Stimulated activated CD4-positive, alpha-beta T cell treated with anti-CD3 and anti-CD28 coated beads, Interleukin-12 subunit alpha, Interleukin-12 subunit beta, amount 100 ng/mL, for 48 hours (primary cell): ENCODE data around the gene CCDC74A.
A peak's percentile ranks its signal among the peaks of the same experiment; 100 is the strongest.
"Not testable (repeated sequence)": the region's sequence is repeated elsewhere in the genome, so short reads cannot be mapped to it uniquely, and the experiment has no call there.

Source experiments
- DNase-seq, 3 donors: peaks; one replicate each; pipeline ENCODE4 v3.0.0-alpha.2; 2020; ENCODE audit warnings: low read depth in 2 of 3, low spot score in 1 of 3

CCDC74A gene

DNA sequence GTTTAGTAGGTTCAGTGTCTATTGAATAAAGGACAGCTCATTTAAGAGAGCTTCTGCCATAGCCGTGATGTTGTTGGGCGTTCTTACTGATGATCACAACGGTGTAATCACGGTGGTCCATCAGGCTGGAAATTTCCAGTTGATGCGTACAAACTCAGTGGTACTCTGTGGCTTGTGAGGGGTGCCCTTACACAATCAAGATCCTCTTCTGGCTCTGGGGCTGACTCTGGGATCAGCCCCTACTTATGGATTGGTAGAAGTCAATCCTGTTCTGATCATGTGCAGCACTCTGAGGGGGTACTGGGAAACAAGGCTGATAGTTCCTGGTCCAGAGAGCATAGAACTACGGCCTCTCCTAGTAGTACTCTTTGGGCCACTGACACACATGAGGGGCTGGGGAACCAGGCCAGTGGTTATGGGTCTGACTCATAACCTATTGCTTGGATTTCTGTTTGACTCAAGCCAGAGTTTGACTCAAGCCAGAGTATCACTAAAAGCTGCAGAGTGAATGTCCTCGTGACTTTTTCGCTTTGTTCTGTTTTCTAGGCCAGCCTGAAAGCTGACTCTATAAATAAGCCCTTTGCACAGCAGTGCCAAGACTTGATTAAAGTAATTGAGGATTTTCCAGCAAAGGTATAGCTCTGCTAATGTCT is 29.2 kb upstream of the CCDC74A start:
- peak in 1 of 3 donors; percentile 15 for DNase-seq

DNA sequence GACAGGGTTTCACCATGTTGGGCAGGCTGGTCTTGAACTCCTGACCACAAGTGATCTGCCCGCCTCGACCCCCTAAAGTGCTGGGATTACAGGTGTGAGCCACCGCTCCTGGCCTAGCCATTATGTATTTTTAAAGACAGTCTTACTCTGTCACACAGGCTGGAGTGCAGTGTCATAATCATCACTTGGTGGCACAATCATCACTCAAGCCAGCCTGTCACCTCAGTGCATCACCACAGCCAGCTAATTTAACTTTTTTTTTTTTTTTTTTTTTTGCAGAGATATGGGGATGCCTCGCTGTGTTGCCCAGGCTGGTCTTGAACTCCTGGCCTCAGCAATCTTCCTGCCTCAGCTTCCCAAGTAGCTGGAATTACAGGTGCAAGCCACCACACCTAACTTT is 24.1 kb upstream of the CCDC74A start:
- DNase-seq, result not testable (repeated sequence)

DNA sequence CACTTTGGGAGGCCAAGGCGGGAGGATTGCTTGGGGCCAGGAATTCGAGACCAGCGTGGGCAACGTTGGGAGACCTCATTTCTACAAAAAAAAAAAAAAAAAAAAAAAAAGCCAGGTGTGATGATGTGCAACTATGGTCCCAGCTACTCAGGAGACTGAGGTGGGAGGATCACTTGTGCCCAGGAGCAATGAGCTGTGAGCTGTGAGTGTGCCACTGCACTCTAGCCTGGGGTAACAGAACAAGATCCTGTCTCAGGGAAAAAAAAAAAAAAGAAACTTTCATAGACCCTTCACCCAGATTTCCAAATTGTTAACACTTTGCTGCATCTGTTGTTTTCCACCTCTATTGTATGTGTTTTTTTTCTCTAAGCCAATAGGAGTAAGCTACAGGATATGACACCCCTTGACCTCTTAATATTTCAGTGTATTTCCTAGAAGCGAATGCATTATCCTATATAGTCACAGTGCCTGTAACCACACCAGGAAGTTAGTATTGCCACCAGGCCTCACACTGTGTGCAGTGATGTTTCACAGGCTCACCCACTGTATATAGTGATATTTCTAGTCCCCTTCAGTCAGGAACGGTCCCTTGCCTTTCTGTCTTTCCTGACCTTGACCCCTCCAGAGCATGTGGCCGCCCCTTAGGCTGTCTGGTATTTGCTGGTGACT is 23.5 kb upstream of the CCDC74A start:
- not testable (repeated sequence) for DNase-seq

DNA sequence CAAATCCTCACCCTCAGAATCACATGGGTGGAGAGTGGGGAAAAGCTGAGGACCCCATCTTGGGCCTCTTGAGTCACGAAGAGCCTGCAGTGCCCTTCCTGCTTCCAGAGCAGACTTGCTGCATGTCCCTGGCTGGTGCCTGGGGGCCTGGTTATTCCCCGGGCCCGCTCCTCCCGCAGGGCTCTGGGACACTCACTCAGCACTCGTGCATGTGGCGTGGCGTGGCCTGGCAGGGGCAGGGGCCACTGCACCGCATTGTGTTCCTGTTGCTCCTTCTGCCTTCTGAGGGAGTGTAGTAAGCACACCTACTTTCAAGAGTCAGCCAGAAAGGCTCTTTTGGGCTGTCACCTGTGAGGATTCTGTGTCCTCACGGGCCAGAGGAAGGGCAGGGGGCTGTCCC is 18.1 kb upstream of the CCDC74A start:
- DNase-seq, result no peak

DNA sequence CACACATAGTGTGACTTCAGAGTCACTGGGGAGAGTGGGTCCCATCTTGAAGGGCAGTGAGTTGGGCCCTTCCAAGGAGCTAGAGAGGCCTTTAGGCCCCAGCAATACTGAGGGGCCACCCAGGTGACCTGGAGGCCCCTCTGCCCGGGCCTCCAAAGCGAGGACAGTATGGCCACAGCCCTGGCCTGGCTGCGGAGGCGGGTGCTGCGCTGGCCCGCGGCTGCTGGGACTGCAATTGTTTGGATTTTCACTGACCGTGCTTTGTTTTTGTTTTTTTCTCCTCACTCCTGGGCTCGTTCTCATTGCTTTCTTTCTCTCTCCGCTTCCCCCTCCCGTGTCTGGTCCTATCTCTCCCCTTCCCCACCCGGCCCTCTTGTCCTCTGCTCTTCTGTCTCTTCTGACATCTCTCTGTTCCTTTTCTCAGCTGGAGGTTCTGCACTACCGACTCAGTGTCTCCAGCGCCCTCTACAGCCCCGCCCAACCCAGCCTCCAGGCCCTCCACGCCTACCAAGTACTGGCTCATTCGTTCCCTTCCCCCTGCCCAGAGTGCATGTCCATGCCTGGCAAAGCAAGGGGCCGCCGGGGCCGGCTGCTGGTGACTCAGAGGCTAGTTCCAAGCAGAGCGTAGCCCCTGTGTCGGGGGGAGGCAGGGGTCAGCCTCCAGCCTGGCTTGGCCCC is 16.3 kb upstream of the CCDC74A start:
- not testable (repeated sequence) for DNase-seq

DNA sequence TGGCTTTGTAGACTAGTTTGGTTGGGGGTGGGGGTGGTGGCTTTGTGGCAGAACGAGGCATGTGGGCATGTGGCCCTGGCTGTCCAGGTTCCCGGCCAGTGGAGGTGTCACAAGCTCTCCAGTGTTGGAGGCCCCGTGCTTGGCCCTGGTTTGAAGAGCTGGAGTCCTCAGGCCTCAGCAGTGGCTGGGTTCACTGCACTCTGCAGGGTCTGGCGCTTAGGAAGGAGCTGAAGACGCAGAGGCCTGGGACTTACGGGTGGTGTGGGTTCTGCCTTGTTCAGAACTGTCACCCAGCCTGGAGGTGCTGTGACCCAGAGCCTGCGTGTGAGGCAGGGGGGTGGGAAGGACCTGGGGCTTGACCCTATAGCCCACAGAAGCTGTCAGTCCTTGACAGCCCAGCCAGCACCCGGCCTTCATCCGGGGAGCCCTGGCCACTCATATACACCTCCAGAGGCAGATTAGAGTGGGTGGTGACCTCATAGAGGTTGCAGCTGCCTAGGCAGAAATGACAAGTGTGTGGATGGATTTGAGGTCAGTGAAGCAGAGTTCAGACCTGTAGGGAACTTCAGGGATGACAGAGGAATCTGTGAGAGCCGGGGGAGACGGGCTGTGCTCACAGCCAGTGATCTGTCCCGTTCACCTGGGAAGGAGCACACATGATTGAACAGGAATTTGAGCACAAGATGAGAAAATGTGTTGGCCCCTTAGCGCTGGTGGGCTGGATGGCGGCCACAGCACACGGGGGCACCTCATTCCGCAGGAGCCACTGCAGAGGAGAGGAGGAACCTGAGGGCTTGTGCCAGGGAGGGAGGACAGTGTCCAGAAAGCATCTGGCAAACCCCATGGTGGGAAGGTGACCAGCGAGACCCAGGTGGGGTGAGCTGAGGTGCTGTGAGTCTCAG is 15.5 kb upstream of the CCDC74A start:
- not testable (repeated sequence) for DNase-seq

DNA sequence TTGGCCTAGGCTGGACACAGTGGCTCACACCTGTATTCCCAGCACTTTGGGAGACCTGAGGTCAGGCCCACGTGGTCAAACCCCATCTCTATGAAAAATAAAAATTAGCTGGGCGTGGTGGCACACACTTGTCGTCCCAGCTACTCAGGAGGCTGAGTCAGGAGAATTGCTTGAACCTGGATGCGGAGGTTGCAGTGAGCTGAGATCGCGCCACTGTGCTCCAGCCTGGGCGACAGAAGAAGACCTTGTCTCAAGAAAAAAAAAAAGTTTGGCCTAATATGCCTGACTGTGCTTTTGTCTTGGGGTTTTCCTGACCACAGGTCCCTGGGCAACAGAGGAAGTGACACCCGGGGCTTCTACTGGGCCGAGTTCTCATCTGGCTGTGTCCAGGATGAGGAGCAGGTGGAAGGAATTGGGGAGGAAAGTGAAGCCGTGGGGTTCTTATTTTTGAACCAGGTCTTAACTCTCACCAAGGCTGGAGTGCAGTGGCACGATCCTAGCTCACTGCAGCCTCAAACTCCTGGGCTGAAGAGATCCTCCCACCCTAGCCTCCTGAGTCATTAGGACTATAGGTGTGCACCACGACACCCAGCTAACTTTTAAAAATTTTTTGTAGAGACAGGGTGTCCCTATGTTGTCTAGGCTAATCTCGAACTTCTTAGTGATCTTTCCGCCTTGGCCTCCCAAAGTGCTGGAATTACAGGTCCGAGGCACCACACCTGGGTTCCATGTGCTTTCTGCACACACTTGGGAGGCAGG is 13.1 kb upstream of the CCDC74A start:
- not testable (repeated sequence) for DNase-seq

DNA sequence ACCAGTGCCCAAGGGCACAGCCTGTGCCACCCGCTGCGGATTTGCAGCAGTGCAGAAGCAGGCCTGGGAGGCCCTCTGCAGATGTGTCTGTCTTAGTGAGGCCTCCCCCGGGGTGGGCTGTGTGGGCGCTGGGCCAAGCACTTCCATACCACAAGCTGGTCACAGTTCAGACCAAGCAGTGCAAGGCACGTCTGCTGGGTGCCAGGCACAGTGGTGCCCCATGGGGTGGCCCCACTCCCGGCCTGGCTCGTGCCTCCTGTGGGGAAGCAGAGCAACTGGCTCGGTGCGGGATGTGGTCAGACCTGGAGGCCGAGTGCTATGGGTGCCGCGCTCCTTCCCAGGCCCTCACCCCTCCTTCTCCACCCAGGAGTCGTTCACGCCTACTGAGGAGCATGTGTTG is 12.5 kb upstream of the CCDC74A start:
- not testable (repeated sequence) for DNase-seq

DNA sequence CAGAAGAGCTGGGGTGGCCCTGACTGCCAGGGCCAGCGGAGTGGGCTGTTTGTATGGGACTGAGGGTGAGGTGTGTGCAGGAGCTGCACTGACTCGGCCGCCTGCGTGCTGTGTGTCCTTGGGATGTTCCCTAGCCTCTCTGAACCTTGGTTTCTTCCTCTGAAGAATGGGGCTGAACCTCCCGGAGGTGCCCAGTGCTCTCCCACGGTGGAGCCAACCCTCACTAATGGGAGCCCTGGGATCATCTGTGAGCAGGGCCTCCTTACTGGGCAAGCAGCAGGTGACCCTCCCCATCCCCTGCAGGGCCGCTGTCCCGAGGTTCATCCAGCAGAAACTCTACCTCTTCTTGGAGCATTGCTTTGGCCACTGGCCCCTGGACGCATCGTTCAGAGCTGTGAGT is 11.7 kb upstream of the CCDC74A start:
- no peak for DNase-seq

DNA sequence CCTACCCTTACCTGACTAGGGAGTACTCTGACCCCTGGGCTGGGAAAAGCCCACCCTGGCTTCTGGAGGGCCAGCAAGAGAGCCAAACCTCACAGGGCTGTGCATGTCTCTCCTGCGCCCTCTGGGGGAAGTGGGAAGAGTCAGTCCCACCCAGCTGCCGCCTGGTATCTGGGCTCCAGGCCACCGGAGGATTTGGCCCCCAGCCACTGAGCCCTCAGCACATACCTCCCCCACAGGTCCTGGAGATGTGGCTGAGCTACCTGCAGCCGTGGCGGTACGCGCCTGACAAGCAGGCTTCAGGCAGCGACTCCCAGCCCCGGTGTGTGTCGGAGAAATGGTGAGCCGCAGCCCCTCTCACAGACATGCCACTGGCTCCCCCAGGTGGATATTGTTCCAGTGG is 11.1 kb upstream of the CCDC74A start:
- DNase-seq, result not testable (repeated sequence)

DNA sequence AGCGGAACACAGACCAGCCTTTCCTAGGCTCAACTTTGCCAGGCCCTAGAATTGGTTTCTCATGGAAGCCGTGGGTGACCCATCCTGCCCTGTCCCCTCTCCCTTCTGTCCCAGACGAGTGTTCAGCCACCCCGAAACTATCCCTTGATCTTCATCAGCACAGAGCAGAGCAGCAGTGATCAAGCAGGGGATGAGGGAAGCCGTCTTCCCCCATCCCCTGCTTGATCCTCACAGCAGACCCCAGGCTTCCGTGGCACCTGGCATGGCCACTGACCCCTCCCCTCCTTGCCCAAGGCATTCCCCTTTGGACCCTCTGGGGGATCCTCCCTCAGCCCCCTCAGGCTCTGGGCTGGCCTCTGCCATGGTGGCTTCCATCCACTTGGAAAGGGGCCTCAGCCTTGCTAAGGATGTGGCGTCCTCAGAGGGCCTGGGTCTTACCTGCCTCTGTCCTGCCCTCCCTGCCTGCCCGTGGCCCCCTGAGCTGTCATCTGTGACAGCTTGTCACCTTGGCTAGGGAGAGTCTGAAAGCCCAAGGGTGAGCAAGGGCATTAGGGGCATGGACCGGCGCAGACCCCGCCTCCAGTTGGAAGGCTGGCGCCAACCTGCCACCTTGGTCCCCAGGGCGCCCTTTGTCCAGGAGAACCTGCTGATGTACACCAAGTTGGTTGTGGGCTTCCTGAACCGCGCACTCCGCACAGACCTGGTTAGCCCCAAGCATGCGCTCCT is 10.4 kb upstream of the CCDC74A start:
- no peak for DNase-seq

DNA sequence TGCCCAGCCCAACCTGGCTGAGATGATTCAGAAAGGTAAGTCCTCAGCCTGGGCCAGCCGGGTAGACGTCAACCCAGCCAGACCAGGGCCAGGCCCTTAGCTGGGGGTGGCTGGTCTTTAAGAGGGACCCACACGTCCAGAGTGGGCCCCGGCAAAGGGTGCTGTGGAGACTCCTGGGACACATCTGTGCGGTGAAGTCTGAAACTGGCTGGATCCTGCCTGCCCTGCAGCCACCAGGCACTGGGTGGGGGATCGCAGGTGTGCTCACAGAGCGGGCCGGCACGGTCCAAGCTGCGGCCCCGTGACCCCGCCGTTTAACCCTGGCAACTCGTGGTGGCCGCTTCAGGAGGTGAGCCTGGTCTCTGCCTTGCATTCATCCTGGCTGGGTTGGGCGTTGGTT is 9.8 kb upstream of the CCDC74A start:
- not testable (repeated sequence) for DNase-seq

DNA sequence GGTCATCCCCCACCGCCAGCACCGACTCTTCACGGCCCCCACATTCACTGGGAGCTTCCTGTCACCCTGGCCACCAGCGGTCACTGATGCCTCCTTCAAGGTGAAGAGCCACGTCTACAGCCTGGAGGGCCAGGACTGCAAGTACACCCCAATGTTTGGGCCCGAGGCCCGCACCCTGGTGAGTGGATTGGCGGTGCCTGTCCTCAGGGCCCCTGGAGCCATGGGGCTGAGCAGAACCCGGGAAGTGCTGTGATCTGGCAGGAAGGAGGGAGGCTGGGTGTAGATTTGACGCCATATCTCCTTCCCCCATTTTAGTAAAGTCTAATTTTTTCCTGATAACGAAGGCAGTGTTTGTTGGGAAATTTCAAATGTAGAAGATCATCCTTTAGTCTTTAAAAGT is 9.2 kb upstream of the CCDC74A start:
- not testable (repeated sequence) for DNase-seq

DNA sequence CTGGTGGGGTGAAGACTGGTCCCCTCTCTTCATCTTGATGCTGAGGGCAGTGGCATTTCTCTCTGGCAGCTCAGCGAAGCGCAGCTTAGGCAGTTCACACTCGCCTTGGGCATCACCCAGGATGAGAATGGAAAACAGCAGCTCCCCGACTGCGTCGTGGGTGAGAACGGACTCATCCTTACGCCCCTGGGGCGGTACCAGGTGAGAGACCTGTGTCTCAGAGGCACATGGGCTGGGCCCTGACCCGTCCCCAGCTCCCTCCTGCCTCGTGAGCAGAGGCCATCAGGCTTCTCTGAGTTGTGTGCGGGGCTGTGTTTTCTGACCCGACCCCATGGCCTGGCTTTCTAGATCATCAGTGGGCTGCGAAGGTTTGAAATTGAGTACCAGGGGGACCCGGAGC is 8.2 kb upstream of the CCDC74A start:
- DNase-seq, result no peak

DNA sequence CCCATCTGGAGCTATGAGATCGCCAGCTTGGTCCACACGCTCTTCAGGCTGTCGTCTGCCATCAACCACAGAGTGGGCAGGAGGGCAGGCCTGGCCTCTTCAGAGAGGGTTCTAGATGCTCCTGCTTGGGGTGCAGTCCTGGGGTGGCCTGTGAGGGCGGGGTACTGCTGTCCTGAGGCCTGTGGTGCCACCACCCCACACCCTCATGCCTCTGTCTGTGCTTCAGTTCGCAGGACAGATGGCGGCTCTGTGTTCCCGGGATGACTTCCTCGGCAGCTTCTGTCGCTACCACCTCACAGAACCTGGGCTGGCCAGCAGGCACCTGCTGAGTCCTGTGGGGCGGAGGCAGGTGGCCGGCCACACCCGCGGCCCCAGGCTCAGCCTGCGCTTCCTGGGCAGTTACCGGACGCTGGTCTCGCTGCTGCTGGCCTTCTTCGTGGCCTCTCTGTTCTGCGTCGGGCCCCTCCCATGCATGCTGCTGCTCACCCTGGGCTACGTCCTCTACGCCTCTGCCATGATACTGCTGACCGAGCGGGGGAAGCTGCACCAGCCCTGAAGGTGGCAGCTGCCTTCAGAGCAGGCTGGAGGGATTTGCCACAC is 7.7 kb upstream of the CCDC74A start:
- DNase-seq, result not testable (repeated sequence)

DNA sequence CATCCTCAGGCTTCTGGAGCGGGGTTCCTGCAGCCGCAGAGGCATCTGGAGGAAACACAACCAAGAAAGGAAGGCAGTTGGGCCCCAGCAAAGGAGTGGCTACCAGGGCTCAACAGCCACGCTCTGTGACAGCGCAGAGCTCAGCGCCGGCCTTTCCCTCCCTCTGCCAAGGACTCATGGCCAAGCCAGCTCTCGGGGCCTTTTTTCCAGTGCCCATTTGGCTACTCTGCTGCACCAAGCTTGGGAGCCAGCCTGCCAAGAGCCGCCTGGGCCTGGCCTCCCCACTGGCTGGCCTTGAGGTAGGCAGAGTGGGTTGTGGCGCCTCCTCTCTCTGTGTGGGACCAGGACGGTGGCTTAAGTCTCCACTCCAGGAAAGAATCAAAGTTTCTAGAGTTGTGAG is 7.2 kb upstream of the CCDC74A start:
- no peak for DNase-seq

DNA sequence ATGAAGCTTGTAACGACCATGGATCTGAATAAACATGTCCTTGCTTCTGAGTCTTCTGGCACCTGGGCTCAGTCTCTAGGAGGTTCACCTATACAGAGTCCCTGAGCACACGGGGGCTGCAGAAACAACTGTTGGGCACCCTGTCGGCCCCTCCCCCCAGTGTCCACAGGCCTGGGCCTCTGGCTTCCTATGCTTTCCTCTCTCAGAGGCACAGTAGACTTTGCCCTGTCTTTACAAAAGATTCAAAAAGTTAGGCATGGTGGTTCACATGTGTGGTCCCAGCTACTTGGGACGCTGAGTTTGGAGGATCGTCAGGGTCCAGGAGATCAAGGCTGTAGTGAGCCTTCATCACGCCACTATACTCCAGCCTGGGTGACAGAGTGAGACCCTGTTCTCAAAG is 6.2 kb upstream of the CCDC74A start:
- not testable (repeated sequence) for DNase-seq

DNA sequence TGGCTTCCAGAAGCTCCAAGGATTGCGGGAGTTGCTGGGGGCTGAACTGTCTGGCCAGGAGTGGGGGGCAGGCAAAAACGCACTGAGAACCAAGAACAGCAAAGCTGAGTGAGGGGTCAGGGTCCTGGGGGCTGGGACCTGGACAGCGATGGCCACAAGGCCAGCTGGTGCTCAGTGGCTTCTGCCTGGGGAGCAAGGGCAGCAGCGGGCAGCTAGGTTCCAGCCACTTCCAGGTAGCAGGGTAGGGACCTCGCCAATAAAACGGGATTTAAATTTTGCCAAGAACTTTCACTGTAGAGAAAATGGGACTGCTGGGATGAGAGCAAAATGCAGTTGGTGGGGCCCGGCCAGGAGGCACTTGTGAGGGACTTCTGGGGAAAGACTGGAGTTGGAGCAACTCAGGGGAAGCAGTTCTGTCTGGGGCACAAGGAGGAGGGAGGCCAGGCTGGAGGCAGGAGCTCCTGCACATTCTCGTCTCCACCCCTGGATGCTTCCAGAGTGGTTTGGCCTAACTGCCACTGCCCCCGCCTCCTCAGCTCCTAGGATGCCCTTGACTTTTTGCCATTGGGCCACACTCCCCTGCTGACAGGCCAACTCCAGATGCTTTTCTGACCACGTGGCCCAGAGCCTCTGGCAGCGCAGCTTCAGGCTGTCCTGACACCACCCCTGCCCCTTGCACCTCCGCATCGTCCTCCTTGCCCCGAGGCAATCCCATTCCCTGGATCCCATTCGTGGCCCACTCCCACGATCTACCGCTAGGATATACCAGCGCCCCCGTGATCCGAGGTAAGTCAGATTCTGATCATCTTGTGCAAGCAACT is 5.5 kb upstream of the CCDC74A start:
- DNase-seq, result no peak

DNA sequence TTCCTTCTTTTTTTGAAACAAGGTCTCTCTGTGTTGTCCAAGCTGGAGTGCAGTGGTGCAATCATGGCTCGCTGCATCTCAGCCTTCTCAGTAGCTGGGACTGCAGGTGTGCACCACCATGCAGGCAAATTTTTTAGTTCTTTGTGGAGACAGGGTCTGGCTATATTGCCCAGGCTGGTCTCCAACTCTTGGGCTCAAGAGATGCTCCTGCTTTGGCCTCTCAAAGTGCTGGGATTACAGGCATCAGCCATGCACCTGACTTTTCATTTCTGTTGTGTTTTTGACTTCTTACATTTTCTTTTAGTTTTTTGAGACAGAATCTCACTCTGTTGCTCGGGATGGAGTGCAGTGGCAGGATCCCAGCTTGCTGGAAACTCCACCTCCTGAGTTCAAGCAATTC is 2.4 kb upstream of the CCDC74A start:
- DNase-seq, result not testable (repeated sequence)
